SW480 (cell line): Measurements from ENCODE around the gene KMT2D.
A peak's percentile ranks its signal among the peaks of the same experiment; 100 is the strongest.

ENCODE experiments used
- DNase-seq: peaks from one replicate; pipeline ENCODE4 v3.0.0-alpha.2; 2016; ENCODE audit warnings: low spot score

The KMT2D gene, protein sequence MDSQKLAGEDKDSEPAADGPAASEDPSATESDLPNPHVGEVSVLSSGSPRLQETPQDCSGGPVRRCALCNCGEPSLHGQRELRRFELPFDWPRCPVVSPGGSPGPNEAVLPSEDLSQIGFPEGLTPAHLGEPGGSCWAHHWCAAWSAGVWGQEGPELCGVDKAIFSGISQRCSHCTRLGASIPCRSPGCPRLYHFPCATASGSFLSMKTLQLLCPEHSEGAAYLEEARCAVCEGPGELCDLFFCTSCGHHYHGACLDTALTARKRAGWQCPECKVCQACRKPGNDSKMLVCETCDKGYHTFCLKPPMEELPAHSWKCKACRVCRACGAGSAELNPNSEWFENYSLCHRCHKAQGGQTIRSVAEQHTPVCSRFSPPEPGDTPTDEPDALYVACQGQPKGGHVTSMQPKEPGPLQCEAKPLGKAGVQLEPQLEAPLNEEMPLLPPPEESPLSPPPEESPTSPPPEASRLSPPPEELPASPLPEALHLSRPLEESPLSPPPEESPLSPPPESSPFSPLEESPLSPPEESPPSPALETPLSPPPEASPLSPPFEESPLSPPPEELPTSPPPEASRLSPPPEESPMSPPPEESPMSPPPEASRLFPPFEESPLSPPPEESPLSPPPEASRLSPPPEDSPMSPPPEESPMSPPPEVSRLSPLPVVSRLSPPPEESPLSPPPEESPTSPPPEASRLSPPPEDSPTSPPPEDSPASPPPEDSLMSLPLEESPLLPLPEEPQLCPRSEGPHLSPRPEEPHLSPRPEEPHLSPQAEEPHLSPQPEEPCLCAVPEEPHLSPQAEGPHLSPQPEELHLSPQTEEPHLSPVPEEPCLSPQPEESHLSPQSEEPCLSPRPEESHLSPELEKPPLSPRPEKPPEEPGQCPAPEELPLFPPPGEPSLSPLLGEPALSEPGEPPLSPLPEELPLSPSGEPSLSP (N-terminal part only)

GRCh38 chr12:49060237-49061156 is at the start of gene KMT2D:
Gene KMT2D, minus strand, starts transcription at chr12:49060794. Its CDS starts 5,470 bp downstream, at chr12:49055324.
- DNase-seq: peak; percentile 94

GRCh38 chr12:49109641-49110463 is 49.3 kb upstream of the KMT2D start:
- DNase-seq: no peak

GRCh38 chr12:49108958-49109404 is 48.4 kb upstream of the KMT2D start:
- DNase-seq: no peak

GRCh38 chr12:49105504-49106084 is 45.0 kb upstream of the KMT2D start:
- DNase-seq: no peak

DNA sequence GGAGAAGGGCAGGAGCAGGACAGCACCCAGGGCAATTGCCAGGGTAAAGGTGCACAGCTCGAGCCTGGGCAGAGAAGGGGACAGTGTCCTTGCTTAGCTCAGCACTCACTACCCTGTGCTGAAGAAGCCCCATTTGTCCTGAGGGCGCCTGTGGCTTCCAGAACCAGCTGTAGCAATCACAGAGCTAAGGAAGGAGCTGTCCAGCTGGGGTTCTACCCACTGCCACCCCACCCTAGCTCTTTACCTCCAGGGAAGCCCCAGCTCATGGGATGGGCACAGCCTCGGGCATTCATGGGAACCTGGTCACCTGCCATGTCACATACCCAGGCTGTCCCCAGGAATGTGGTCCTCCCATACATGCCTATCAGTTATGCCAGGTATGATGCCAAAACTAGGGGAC is 44.2 kb upstream of the KMT2D start:
- no peak for DNase-seq

GRCh38 chr12:49100380-49100779 is 39.8 kb upstream of the KMT2D start:
- DNase-seq: no peak

DNA sequence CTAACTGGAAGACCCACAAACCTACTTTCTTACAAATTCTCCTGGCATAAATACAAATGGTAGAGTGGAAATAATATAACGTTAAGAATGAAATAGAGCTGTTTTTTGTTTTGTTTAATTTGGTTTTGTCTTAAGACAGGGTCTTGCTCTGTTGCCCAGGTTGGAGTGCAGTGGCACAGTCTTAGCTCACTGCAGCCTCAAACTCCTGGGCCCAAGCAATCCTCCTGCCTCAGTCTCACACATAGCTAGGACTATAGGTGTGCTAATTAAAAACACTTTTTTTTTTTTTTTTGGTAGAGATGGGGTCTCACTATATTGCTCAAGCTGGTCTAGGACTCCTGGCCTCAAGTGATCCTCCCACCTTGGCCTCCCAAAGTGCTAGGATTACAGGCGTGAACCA is 38.1 kb upstream of the KMT2D start:
- DNase-seq: no peak

DNA sequence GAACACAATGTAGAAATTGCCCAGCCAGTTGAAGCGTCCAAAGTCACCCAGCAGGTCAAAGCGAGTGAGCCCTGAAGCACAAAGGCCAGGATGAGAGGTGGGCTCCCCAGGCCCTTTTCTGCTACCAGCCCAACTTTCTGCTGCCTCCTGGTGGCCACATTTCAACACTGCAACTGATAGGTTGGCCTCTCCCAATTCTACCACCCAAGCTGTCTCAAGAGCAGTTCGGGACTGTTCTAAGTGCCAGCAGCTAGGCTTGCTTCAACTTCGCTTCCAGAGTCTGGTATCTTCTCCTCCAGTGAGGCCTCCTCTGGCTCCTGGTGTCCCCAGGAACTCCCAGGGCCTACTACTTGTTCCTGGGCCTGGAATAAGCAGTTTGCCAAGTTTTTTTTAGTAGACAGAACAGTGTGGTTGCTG is 37.4 kb upstream of the KMT2D start:
- no peak for DNase-seq

- DNase-seq: no peak
Measured at GRCh38 chr12:49097381-49097780, 36.8 kb upstream of the KMT2D start.

- no peak for DNase-seq
Measured at GRCh38 chr12:49094975-49095365, 34.4 kb upstream of the KMT2D start.

- DNase-seq: peak; percentile 36
Measured at GRCh38 chr12:49094160-49094974, 33.8 kb upstream of the KMT2D start, which contains the start of gene DHH. Gene DHH, minus strand, starts transcription at chr12:49094801. Its CDS starts 289 bp downstream, at chr12:49094512.

DNA sequence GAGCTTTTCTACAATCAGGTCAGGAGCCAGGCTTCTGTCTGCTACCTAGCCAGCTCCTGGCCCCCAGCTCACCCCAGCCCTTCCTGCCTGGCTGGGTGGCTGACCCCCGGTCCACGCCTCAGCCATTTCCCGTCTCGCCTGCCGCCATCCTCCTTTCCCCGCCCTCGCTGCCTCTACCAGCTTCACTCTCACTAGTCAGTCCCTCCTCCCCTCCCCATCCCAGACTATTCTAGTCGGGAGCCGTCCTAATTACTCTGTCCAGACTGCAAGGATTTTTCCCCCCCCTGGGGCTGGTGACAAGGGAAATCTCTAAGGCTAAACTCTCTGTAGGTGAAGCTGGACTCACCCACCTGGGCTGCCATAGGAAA is 33.2 kb upstream of the KMT2D start:
- no peak for DNase-seq

DNA sequence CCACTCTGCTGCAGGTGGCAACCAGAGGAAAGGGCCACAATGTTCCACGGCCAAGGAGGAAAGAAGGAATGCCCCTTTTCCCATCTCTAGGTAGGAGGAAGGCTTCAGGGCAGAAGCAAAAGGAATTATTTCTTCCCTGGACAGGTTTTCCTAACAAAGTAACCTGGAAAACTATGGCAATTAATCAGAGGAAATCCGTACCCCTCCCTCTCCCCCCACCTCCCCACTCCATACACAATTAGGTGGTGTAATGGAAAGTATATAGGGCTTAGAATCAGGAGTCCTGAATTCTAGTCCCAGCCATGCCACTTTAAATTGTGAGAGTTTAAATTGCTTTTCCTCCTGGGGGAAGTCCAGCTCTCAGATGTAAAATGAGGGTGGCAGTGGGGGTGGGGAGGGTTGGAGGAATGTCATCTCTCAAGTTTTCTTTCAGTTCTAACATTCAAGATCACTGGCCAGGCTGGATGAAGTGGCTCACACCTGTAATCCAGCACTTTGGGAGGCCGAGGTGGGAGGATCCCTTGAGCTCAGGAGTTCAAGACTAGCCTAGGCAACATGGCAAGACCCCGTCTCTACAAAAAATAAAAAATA is 32.3 kb upstream of the KMT2D start:
- no peak for DNase-seq

GRCh38 chr12:49092086-49092815 is 31.7 kb upstream of the KMT2D start:
- peak; percentile 77 for DNase-seq

DNA sequence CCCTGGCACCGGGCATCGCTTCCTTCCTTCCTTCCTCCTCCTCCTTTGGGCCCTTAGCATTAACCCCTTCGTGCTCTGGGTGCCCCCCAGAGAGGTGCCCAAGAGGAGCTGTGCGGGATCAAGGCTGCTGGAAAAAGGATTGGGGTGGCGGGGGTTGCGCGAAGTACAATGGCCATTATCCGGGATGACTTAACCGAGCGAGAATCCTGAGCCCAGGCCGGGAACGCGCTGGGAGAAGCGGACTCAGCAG is 31.2 kb upstream of the KMT2D start:
- no peak for DNase-seq

- DNase-seq: no peak
Measured at GRCh38 chr12:49091056-49091835, 30.7 kb upstream of the KMT2D start.

DNA sequence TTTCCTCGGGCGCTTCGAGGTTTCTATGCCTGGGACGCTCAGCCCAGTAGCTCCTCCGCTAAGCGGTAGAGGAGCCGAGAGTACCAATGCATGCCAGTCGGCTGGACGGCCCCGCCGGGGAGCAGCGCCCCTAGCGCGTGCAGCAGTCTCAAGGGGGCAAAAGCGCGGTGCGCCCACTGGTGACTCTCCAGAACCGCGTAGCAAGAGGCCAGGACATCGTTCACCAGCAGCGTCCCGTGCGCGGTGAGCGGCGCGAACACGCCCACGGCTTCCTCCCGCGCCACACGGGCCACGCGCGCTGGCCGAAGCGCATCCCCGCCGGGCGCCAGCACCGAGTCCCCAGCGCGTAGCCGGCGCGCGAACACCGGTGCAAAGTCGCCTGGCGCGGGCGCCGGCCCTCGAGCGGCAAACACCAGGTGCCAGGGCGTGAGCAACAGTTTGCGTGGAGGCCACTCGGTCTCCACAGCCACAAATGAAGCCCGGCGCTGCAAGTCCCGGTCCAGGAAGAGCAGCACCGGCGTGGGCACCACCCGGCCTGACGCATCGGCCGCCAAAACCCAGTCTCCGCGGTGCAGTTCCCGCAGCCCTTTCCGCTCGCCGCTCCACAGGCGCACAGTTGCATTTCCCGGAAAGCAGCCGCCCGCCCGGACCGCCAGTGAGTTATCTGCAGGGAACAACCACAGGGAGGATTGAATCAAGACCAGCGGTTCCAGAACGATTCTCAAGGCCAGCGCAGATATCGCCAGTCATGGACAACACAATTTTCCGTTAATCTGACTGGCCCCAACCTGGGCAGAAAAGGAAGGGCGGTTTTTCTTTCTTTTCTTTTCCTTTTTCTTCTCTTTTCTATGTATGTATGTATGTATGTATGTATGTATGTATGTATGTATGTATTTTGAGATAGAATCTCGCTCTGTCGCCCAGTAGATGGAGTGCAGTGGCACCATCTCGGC is 29.5 kb upstream of the KMT2D start:
- peak; percentile 67 for DNase-seq
